GM10266 (cell line): ENCODE measurements around the gene CARTPT.

Experiments used
- DNase-seq: peaks from one replicate; pipeline ENCODE4 v3.0.0; 2012; ENCODE audit errors: extremely low spot score
- TF ChIP-seq, protein P1 (sequence below): IDR thresholded peaks from 2 replicates; pipeline ENCODE4 v1.5.1; 2012; ENCODE audit warnings: mild to moderate bottlenecking, low read depth; ENCODE audit not compliant: control insufficient read depth, insufficient read depth; ENCODE audit errors: missing control alignments

CARTPT gene

GRCh38 chr5:71737931-71738539 lies 19.0 kb downstream of the CARTPT start:
- DNase-seq, result no peak
- TF ChIP-seq, protein P1, sequence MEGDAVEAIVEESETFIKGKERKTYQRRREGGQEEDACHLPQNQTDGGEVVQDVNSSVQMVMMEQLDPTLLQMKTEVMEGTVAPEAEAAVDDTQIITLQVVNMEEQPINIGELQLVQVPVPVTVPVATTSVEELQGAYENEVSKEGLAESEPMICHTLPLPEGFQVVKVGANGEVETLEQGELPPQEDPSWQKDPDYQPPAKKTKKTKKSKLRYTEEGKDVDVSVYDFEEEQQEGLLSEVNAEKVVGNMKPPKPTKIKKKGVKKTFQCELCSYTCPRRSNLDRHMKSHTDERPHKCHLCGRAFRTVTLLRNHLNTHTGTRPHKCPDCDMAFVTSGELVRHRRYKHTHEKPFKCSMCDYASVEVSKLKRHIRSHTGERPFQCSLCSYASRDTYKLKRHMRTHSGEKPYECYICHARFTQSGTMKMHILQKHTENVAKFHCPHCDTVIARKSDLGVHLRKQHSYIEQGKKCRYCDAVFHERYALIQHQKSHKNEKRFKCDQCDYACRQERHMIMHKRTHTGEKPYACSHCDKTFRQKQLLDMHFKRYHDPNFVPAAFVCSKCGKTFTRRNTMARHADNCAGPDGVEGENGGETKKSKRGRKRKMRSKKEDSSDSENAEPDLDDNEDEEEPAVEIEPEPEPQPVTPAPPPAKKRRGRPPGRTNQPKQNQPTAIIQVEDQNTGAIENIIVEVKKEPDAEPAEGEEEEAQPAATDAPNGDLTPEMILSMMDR, result no peak

DNA sequence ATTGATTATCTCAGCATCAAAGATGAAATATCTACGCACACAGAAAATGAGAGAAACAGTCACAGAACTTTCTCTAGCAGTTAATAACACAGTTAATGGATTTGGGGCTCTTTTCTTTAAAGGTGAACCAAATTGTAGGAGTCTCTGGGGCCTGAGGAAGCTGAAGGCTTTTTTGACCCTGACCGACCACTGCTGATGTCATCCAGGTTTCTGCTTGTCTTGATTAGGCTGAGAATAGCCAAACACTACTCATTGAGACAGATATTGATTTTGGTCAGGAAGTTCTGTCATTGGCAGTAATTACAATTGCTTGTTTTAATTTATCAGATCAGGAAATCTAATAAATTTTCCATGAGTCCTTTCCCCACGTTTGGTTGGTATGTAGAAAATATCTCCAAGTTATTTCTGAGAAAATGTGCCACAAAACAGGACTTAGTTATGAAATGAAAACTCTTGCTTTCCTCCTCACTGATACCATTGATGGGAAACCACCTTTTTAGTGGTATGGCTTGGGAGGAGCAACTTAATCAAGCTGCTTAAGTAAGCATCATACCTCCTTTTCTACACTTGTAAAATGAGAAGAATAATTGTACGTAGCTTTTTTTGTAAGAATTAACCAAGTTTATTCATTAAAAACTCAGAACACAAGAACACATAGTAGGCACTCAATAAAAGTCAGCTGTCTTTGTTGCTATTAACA lies 19.7 kb downstream of the CARTPT start:
- no peak for DNase-seq
- TF ChIP-seq, protein P1, result no peak

DNA sequence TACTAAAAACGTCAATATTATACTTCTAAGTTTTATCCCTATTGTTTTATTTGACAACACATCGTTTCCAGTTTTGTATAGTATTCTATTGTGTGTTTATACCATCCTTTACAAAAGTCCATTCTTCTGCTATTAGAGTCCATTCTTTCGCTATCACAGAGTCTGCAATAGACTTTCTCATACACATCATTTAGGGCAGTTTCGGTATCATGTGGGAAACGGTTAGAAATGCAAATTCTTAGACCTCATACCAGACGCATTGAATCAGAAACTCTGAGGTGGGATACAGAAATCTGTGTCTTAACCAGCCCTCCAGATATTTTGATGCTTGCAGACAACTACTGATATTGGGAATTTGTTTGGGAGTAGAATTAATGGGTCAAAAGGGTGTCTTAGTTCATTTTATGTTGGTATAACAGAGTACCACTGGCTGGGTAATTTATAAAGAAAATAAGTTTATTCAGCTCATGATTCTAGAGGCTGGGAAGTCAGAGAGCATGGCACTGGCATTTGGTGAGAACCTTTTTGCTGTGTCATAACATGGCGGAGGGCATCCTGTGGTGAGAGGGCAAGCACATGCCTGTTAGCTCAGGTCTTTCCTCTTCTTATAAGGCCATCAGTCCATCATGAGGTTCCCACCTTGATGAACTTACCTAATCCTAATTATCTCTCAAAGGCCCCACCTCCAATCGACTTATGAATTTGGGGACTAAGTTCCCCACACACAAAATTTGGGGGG lies 21.1 kb downstream of the CARTPT start:
- TF ChIP-seq, protein P1, result no peak
- DNase-seq, result peak; percentile 43

GRCh38 chr5:71743155-71743554 lies 24.1 kb downstream of the CARTPT start:
- no peak for DNase-seq
- TF ChIP-seq, protein P1, result no peak

DNA sequence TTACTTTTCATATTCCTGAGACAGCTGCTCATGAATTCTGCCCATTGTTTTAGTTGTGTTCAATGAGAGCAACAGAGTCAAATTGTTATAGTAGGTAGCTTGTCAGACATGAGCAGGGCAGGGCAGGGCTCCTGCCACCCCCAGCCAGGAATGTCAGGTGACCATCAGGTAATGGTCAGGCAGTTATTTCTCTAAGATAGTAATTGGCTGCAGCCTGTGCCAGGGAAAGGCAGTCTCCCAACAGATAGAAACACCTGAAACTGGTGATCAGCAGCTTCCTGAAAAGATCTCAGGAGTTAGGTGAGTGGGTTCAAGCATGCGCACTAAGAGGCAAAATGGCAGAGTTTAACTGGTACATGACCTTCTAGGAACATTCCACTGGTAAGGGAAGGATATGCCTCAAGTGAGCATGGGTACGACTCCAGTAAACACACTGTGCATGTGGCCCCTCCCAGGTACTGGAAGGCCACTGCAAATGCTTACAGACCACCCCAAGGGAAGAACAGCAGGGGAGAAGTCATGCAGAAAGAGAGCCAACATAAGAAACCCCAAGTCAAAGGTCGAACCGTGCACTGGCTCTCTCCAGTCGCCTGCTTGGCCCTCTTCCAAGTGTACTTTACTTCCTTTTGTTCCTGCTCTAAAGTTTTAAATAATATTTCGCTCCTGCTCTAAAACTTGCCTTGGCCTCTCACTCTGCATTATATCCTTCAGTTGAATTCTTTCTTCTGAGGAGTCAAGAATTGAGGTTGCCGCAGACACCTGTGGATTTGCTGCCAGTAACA lies 25.1 kb downstream of the CARTPT start:
- DNase-seq, result no peak
- TF ChIP-seq, protein P1, result no peak

DNA sequence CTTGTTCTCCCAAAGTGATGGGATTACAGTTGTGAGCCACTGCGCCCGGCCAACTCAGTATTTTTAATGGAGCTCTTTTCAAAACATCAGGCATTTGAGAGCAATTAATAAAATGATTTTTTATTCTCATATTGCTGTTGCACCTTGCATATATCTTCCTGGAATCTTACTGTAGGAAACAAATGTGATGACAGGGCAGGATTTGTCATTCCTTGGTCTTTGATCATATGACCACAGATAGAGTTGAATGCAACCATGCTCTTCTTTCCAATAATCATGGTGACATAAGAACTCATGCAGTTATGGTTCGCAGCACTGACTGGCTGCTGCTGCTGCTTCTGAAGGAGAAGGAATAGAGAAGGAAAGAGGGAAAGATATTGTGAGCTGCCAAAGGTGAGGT lies 28.1 kb downstream of the CARTPT start:
- TF ChIP-seq, protein P1, result no peak

More for the DNA sequence above, 28.1 kb downstream of the CARTPT start:
- DNase-seq, result no peak
